ENCODE data around the gene BTRC.

Gene BTRC

GRCh38 chr10:101484175-101484745 lies 130.3 kb downstream of the BTRC start:
- DNase-seq (ENCODE audit: low read depth), result no peak

DNA sequence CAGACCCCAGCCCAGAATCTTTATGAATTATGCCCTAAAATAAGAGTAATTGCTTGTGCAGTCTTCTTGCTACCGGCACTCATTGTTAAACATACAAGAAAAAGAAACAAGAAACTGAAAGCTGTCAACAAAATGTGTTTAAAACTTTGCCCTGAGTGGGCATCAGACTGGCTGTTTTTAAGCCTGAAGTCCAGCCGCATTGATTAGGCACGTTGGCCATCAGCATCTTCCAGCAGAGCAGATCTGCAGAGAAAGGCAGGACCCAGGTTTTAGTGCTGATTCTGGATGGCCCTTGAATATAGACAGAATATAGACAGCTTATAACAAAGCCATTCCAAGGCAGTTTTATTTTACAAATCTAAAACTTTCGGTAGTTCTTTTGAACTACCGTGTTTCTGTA lies 131.2 kb downstream of the BTRC start:
- DNase-seq (ENCODE audit: low read depth), result no peak

DNA sequence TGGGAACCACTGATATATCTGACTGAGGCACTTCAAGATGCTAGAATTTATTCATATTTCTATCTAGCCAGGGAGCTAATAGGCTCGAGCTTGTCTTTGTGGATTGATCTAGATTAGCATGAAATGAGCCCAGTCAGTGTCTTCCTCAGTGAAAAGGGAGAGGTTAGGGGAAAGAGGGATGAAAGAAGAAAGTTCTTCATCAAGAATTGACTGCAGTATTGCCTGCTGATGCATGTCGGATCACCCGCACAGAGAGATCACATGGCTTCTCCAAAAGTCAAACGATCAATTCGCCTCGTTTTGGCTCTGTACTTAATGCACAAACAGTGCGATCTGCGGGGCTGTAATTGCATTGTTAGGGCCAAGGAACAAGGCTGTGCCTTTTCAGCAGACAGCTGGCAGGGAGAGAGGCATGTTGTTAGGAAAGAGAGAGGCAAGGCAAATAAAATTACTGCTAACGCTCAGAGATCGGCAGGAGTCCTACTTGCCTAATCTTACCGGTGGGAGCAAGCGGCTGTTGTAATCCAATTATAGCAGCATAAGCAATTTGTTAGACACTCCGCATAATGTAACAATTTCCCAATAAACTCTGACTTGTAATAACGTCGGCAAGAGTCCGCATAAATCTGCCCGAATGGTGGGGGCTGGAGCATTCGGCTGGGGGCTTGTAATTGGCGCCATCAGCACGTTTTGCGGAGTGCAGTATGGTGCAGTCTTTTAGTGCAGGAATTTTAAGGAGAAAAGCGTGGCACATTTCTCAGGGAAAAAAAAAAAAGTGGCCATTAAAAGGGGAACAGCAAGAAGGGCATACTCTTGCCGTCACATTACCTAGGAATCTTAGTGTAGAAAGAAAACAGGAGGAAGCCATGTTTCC lies 132.0 kb downstream of the BTRC start:
- no peak for DNase-seq (ENCODE audit: low read depth)

DNA sequence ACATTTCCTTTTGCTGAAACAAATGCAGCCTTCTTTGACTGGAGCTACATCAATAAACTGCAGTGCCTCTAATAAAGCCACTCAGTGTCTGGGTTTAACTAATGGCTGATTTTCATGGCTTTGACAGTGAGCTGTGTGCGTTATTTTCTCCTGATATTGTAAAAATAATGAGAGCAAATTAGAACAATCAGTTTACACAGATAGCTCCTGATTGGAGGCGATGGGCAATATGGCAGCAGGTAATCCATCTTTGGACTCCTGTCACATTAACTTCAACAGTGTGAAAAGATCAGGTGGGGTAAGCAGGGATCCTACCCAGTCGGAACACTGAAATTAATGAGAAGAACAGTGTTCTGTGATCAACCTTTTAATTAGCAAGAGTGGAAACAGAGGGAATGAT lies 133.4 kb downstream of the BTRC start:
- DNase-seq (ENCODE audit: low read depth), result no peak

- no peak for DNase-seq (ENCODE audit: low read depth)
These were observed 135.4 kb downstream of the BTRC start for GRCh38 chr10:101489355-101489754.

- no peak for DNase-seq (ENCODE audit: low read depth)
These were observed 136.1 kb downstream of the BTRC start for GRCh38 chr10:101490026-101490425.

DNA sequence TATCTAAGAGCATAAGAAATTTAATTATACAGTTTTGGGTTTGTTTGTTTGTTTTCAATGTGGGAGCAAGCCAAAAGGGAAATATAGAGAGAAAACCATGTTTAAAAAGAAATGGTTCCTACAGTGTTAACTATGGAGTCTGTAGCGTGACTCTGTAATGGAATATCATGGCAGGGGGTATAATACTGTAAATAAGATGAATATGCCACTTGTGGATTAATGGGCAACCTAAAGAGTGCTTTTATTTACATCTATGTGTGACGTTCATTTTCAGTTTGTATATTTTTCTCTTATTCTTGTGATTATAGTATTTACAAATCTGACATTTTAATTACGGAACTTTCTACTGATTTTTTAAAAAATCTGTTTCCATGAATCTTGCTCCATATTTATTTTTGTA lies 138.2 kb downstream of the BTRC start:
- no peak for DNase-seq (ENCODE audit: low read depth)

GRCh38 chr10:101492814-101493213 lies 138.8 kb downstream of the BTRC start:
- DNase-seq (ENCODE audit: low read depth), result no peak

- no peak for DNase-seq (ENCODE audit: low read depth)
These were observed 139.3 kb downstream of the BTRC start for GRCh38 chr10:101493249-101493648.

GRCh38 chr10:101493782-101494281 lies 139.9 kb downstream of the BTRC start:
- no peak for DNase-seq (ENCODE audit: low read depth)

GRCh38 chr10:101494650-101495049 lies 140.7 kb downstream of the BTRC start:
- DNase-seq (ENCODE audit: low read depth), result no peak

DNA sequence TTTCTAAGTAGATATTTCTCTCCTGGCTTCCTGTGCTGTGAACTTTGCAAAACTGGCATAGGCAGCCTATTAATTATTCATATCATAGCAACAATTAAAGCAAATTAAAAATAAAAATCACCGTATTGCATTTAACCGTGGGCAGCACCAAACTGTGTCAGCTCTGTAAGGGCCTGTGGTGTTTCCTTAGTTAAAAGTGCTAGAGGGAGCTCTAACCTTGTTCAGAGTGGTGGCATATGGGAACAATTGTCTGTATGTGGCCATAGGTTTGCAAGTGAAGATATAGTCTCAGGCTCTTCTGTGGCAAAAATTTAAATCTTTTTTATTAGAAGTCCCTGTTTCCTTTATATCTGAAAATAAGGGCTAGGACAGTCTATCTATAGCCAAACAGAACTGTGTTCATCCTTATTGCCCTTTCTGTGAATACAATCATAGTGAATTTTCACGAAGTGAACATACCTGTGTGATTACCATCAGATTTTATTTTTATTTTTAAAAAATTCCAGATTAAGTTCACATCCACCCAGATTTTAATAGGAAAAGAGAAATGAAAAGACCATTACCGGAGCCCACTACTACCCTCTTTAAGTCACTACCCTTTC lies 141.5 kb downstream of the BTRC start:
- DNase-seq (ENCODE audit: low read depth), result no peak

GRCh38 chr10:101504438-101504837 lies 150.5 kb downstream of the BTRC start:
- DNase-seq (ENCODE audit: low read depth), result no peak

- no peak for DNase-seq (ENCODE audit: low read depth)
These were observed 153.1 kb downstream of the BTRC start for GRCh38 chr10:101506829-101507661.

DNA sequence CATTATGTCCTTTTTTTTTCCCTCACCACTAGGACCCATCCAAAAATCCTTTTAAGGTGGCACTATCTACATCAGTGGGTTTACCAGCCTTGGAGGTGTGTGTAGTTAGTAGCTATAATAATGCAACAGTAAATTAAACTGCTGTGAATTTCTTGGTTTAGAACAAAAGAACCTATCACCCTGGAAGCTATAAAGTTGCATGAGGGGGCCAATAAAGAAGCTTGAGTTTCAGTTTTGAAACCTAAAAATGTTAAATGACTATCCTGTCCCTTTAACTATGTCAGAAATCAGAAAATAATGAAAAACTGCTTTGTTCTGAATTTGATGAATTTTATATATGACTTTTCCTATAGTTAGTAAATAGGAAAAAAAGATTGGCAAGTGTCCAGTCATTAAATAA lies 153.9 kb downstream of the BTRC start:
- DNase-seq (ENCODE audit: low read depth), result no peak

GRCh38 chr10:101511938-101512337 lies 158.0 kb downstream of the BTRC start:
- no peak for DNase-seq (ENCODE audit: low read depth)

DNA sequence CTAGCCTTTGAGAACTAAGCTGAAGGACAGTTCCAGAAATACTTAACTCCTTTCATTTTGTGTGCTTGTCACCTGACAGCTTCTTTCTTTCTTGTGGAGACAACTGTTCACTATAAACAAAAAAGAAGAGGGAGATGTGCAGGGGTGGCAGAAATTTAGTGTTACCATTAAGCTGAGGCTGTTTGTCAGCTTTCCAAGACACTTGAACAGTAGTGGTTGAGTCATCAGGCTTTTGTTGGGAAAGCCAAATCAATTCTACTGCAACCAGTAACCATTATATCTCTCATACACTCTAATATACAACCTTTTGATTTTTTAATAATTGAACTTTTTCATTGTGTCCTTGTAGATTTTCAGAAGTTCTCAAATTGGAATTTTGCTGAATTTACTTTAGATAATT lies 158.8 kb downstream of the BTRC start:
- DNase-seq (ENCODE audit: low read depth), result no peak

DNA sequence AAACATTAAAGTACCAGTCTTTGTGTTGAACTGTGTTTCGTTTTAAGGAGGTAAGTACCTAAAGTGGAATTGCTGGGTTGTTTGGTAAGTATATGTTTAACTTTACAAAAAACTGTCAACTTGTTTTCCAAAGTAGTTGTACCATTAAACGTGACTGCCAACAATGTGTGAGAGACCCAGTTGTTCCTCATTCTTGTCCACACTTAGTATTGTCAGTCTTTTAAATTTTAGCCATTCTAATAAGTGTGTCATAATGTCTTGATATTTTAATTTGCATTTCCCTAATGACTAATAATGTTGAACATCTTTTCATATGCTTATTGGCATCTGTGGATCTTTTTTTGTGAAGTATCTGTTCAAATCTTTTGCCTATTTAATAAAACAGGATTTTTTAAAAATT lies 159.8 kb downstream of the BTRC start:
- no peak for DNase-seq (ENCODE audit: low read depth)

DNA sequence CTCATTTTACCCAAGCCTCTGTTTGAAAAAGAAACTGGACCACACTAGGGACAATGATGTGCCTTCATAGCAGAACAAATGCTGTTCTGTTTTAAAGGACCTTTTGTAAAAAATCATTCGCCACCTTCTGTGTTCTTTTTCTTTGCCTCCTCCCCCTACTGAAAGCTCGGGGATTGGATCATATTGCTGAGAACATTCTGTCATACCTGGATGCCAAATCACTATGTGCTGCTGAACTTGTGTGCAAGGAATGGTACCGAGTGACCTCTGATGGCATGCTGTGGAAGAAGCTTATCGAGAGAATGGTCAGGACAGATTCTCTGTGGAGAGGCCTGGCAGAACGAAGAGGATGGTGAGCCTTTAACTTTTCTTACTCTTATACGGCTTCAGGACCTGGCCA lies 171.9 kb downstream of the BTRC start:
- DNase-seq (ENCODE audit: low read depth), result no peak

GRCh38 chr10:101529207-101529606 lies 175.2 kb downstream of the BTRC start:
- no peak for DNase-seq (ENCODE audit: low read depth)

DNA sequence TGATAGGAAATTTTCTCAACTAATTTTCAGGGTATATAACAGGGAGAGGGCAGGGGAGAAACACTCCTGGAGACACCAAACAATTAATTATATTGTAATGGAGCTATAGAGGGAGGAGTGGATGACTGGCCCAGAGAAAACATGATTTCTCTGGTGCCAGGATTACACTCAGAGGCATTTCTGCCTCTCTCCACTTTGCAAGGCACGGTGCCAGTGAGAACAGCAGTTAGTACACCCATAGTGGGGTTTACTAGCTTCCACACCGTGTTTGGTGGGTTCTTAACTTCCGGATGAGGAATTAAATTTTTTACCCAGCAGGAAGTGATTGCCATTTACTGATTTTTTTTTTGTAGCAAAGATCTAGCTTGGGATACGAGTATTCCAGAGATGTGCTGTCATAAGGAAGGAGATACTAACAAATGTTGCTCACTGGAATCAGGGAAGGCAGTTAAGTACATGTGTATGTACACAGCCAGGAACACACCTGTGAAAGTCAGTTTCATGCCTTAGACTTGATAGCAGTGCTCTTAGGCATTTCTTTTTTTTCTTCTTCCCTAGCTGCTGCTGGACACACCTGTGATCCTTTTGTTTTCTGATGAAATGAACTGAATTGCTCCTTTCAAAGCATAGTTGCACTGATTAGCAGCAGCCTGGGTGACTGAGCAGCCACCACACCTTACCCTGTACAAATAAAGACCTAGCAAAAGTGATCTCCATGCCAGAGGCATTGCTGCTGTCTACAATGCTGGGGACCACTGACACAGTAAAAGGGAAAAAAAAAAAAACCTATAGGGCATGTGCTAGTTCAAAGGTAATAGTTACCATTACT lies 176.0 kb downstream of the BTRC start:
- no peak for DNase-seq (ENCODE audit: low read depth)
